ENCODE results near the gene HELZ.

GRCh38 chr17:67156269-67157199, 88.5 kb downstream of the HELZ start:
- TF ChIP-seq, protein P1, sequence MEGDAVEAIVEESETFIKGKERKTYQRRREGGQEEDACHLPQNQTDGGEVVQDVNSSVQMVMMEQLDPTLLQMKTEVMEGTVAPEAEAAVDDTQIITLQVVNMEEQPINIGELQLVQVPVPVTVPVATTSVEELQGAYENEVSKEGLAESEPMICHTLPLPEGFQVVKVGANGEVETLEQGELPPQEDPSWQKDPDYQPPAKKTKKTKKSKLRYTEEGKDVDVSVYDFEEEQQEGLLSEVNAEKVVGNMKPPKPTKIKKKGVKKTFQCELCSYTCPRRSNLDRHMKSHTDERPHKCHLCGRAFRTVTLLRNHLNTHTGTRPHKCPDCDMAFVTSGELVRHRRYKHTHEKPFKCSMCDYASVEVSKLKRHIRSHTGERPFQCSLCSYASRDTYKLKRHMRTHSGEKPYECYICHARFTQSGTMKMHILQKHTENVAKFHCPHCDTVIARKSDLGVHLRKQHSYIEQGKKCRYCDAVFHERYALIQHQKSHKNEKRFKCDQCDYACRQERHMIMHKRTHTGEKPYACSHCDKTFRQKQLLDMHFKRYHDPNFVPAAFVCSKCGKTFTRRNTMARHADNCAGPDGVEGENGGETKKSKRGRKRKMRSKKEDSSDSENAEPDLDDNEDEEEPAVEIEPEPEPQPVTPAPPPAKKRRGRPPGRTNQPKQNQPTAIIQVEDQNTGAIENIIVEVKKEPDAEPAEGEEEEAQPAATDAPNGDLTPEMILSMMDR (IDR thresholded peaks at IDR 0.05) = no peak
- no peak for TF ChIP-seq POLR2A (IDR thresholded peaks at IDR 0.05)
